Measurements from ENCODE around the gene EIF4G3. TPM values are rescaled to one million over a fixed set of nuclear protein-coding genes. Genes with fewer than 3 reads are reported as not detected.
"Not testable (repeated sequence)": the region's sequence is repeated elsewhere in the genome, so short reads cannot be mapped to it uniquely, and the experiment has no call there.

Gene EIF4G3
- total and polyA plus RNA-seq, 2 of the 8 experiments (the other 6 are each of a cell fraction or from before 2014, with no cell fraction given), result 47.5 to 66.6 TPM

DNA sequence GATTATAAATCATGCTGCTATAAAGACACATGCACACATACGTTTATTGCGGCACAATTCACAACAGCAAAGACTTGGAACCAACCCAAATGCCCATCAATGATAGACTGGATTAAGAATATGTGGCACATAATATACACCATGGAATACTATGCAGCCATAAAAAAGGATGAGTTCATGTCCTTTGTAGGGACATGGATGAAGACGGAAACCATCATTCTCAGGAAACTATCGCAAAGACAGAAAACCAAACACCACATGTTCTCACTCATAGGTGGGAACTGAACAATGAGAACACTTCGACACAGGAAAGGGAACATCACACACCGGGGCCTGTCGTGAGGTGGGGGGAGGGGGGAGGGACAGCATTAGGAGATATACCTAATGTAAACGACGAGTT is 82.4 kb downstream of the EIF4G3 start:
- H4K8ac ChIP-seq (ENCODE audit: extremely low read depth, insufficient read depth, low read length); H3K4me3 ChIP-seq (ENCODE audit: extremely low read depth in 1 of 4, insufficient read depth in 2 of 4, low read depth in 3 of 4, low read length in 4 of 4); H2BK12ac ChIP-seq (ENCODE audit: low read depth, low read length); H3K27me3 ChIP-seq (replicated peaks in 1 of 4; ENCODE audit: control insufficient read depth in 3 of 4, extremely low read depth in 1 of 4, insufficient read depth in 3 of 4, low read length in 3 of 4); H3K9me3 ChIP-seq (ENCODE audit: insufficient read depth in 2 of 2, low read depth in 1 of 2, low read length in 1 of 2); POLR2A ChIA-PET (ENCODE audit: partially characterized antibody); H3K9ac ChIP-seq (replicated peaks in 1 of 4; ENCODE audit: extremely low read depth in 1 of 4, low read depth in 3 of 4, low read length in 3 of 4); CTCF ChIA-PET (ENCODE audit: partially characterized antibody); H2BK15ac ChIP-seq (ENCODE audit: low read length); H2BK120ac ChIP-seq (replicated peaks; ENCODE audit: low read depth, low read length); H3K4ac ChIP-seq (replicated peaks; ENCODE audit: insufficient read length, low read depth, low read length); FAIRE-seq; H3K18ac ChIP-seq (ENCODE audit: extremely low read depth, low read length); H2AK5ac ChIP-seq (ENCODE audit: low read depth, low read length); H3K36me3 ChIP-seq (ENCODE audit: control insufficient read depth in 2 of 4, insufficient read depth in 4 of 4, low read length in 3 of 4); H3K23me2 ChIP-seq (ENCODE audit: low read depth, low read length); H3K4me2 ChIP-seq (ENCODE audit: insufficient read depth in 1 of 2, low read depth in 2 of 2, low read length in 2 of 2); H3K14ac ChIP-seq (ENCODE audit: insufficient read length); H3K23ac ChIP-seq (ENCODE audit: insufficient read length); H2AFZ ChIP-seq (ENCODE audit: low read length); H3K56ac ChIP-seq (replicated peaks; ENCODE audit: insufficient read length, low read depth, low read length); DNase-seq (ENCODE audit: low read depth in 1 of 2, low spot score in 2 of 2); H4K5ac ChIP-seq (ENCODE audit: insufficient read length, low read depth, low read length); H3K4me1 ChIP-seq (replicated peaks in 1 of 4; ENCODE audit: control insufficient read depth in 3 of 4, insufficient read depth in 4 of 4, low read length in 3 of 4); H3K27ac ChIP-seq (ENCODE audit: low read depth, low read length); H4K91ac ChIP-seq (replicated peaks; ENCODE audit: insufficient read length, low read length); H2BK20ac ChIP-seq (ENCODE audit: low read length); H4K20me1 ChIP-seq (replicated peaks in 1 of 2; ENCODE audit: control insufficient read depth in 1 of 2, insufficient read depth in 2 of 2, low read length in 2 of 2); H2BK5ac ChIP-seq (ENCODE audit: low read depth, low read length); H3K79me1 ChIP-seq (ENCODE audit: low read depth, low read length): not testable (repeated sequence)
- H3K79me2 ChIP-seq (ENCODE audit: control insufficient read depth in 1 of 2, insufficient read depth in 2 of 2, low read length in 2 of 2), result peaks cover 0 to 67% of the 10 kb centered on the region in 2 experiments; a peak in 2 of 4 replicates
- 95% methylated on average over 4 of the region's 9 CpGs; no CpG with 5 or more reads in 1 of the 2 experiments for WGBS, 2 experiments (ENCODE audit: extremely low coverage in 1 of 2, insufficient coverage in 1 of 2, insufficient read length in 1 of 2, insufficient replicate concordance in 2 of 2, low coverage in 1 of 2, low lambda C conversion rate in 2 of 2, missing lambda C conversion rate in 1 of 2)

DNA sequence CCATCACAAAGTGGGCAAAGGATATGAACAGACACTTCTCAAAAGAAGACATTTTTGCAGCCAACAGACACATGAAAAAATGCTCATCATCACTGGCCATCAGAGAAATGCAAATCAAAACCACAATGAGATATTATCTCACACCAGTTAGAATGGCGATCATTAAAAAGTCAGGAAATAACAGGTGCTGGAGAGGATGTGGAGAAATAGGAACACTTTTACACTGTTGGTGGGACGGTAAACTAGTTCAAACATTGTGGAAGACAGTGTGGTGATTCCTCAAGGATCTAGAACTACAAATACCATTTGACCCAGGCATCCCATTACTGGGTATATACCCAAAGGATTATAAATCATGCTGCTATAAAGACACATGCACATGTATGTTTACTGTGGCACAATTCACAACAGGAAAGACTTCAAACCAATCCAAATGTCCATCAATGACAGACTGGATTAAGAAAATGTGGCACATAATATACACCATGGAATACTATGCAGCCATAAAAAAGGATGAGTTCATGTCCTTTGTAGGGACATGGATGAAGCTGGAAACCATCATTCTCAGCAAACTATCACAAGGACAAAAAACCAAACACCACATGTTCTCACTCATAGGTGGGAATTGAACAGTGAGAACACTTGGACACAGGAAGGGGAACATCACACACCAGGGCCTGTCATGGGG is 83.3 kb downstream of the EIF4G3 start:
- WGBS, 2 experiments (ENCODE audit: extremely low coverage in 1 of 2, insufficient coverage in 1 of 2, insufficient read length in 1 of 2, insufficient replicate concordance in 2 of 2, low coverage in 1 of 2, low lambda C conversion rate in 2 of 2, missing lambda C conversion rate in 1 of 2), result 97% methylated on average over 2 of the region's 2 CpGs; no CpG with 5 or more reads in 1 of the 2 experiments
- H3K9ac ChIP-seq (replicated peaks in 1 of 4; ENCODE audit: extremely low read depth in 1 of 4, low read depth in 3 of 4, low read length in 3 of 4); FAIRE-seq; H4K20me1 ChIP-seq (replicated peaks in 1 of 2; ENCODE audit: control insufficient read depth in 1 of 2, insufficient read depth in 2 of 2, low read length in 2 of 2); CTCF ChIA-PET (ENCODE audit: partially characterized antibody); H2AFZ ChIP-seq (ENCODE audit: low read length); H3K79me1 ChIP-seq (ENCODE audit: low read depth, low read length); H3K4me3 ChIP-seq (ENCODE audit: extremely low read depth in 1 of 4, insufficient read depth in 2 of 4, low read depth in 3 of 4, low read length in 4 of 4); H4K91ac ChIP-seq (replicated peaks; ENCODE audit: insufficient read length, low read length); H3K27me3 ChIP-seq (replicated peaks in 1 of 4; ENCODE audit: control insufficient read depth in 3 of 4, extremely low read depth in 1 of 4, insufficient read depth in 3 of 4, low read length in 3 of 4); H2BK12ac ChIP-seq (ENCODE audit: low read depth, low read length); H2AK5ac ChIP-seq (ENCODE audit: low read depth, low read length); H2BK20ac ChIP-seq (ENCODE audit: low read length); H4K5ac ChIP-seq (ENCODE audit: insufficient read length, low read depth, low read length); H2BK5ac ChIP-seq (ENCODE audit: low read depth, low read length); H3K23ac ChIP-seq (ENCODE audit: insufficient read length); H4K8ac ChIP-seq (ENCODE audit: extremely low read depth, insufficient read depth, low read length); H3K18ac ChIP-seq (ENCODE audit: extremely low read depth, low read length); H3K23me2 ChIP-seq (ENCODE audit: low read depth, low read length); H2BK15ac ChIP-seq (ENCODE audit: low read length); POLR2A ChIA-PET (ENCODE audit: partially characterized antibody); H3K9me3 ChIP-seq (ENCODE audit: insufficient read depth in 2 of 2, low read depth in 1 of 2, low read length in 1 of 2); H3K14ac ChIP-seq (ENCODE audit: insufficient read length); H3K56ac ChIP-seq (replicated peaks; ENCODE audit: insufficient read length, low read depth, low read length); H3K4me2 ChIP-seq (ENCODE audit: insufficient read depth in 1 of 2, low read depth in 2 of 2, low read length in 2 of 2); H3K27ac ChIP-seq (ENCODE audit: low read depth, low read length); H3K36me3 ChIP-seq (ENCODE audit: control insufficient read depth in 2 of 4, insufficient read depth in 4 of 4, low read length in 3 of 4); DNase-seq (ENCODE audit: low read depth in 1 of 2, low spot score in 2 of 2); H3K4me1 ChIP-seq (replicated peaks in 1 of 4; ENCODE audit: control insufficient read depth in 3 of 4, insufficient read depth in 4 of 4, low read length in 3 of 4); H3K4ac ChIP-seq (replicated peaks; ENCODE audit: insufficient read length, low read depth, low read length); H2BK120ac ChIP-seq (replicated peaks; ENCODE audit: low read depth, low read length): not testable (repeated sequence)
- H3K79me2 ChIP-seq (ENCODE audit: control insufficient read depth in 1 of 2, insufficient read depth in 2 of 2, low read length in 2 of 2), result peaks cover 0 to 63% of the 10 kb centered on the region in 2 experiments; a peak in 2 of 4 replicates
